K562 (cell line): Measurements from ENCODE around the gene APC2. TPM values are rescaled to one million over a fixed set of nuclear protein-coding genes. Genes with fewer than 3 reads are reported as not detected.
A peak's percentile ranks its signal among the peaks of the same experiment; 100 is the strongest.

Experiments used
- ARID3A ChIP-seq: IDR thresholded peaks from 2 replicates; pipeline ENCODE4 v1.6.1; 2012; ENCODE audit warnings: low read depth, low read length, improper control_type of control experiment, borderline replicate concordance
- BRD4 ChIP-seq: fragments of 200-600 bp; sonication (generic); IDR thresholded peaks from 2 replicates; pipeline ENCODE4 v1.6.1; 2017; ENCODE audit warnings: inconsistent platforms
- CBFA2T2 ChIP-seq: fragments of 450-650 bp; conservative IDR thresholded peaks from 2 replicates; pipeline ENCODE4 v1.6.1; 2017; ENCODE audit warnings: mild to moderate bottlenecking
- FOXJ2 ChIP-seq: fragments of 200-800 bp; sonication (Bioruptor generic); IDR thresholded peaks from 2 replicates; pipeline ENCODE4 v1.6.1; 2016; ENCODE audit warnings: missing genetic modification characterization, missing compliant biosample characterization
- FOXM1 ChIP-seq, 2 experiments: fragments of 450-650 bp in 1 of 2; sonication (generic) in 1 of 2; formaldehyde crosslinking in 1 of 2; IDR thresholded peaks; 2 replicates each; pipeline versions ENCODE4 v1.6.1 to v1.9.0; 2017 to 2022; ENCODE audit warnings: low read depth in 2 of 2, mild to moderate bottlenecking in 2 of 2, missing genetic modification reagents in 1 of 2, moderate library complexity in 1 of 2
- HDAC6 ChIP-seq: IDR thresholded peaks from 2 replicates; pipeline ENCODE4 v1.6.1; 2012; ENCODE audit warnings: low read depth, mild to moderate bottlenecking, control low read depth, inconsistent platforms, low read length, moderate library complexity
- HEY1 ChIP-seq: fragments of 250-450 bp; sonication (Bioruptor Pico); IDR thresholded peaks from 2 replicates; pipeline ENCODE4 v1.5.0; 2020; ENCODE audit warnings: mild to moderate bottlenecking, moderate library complexity, borderline replicate concordance
- IFI16 ChIP-seq: fragments of 250-450 bp; sonication (Bioruptor Pico); IDR thresholded peaks from 2 replicates; pipeline ENCODE4 v2.1.2; 2022; ENCODE audit warnings: mild to moderate bottlenecking, inconsistent platforms
- LEF1 ChIP-seq: fragments of 450-650 bp; IDR thresholded peaks from 2 replicates; pipeline ENCODE4 v1.6.1; 2016; ENCODE audit warnings: mild to moderate bottlenecking
- MNT ChIP-seq, 2 experiments: fragments of 450-650 bp; conservative IDR thresholded peaks; 2 replicates each; pipeline ENCODE4 v1.6.1; 2017; ENCODE audit warnings: mild to moderate bottlenecking in 2 of 2, moderate library complexity in 2 of 2
- OTX1 ChIP-seq: fragments of 450-650 bp; formaldehyde crosslinking; IDR thresholded peaks from 2 replicates; pipeline ENCODE4 v1.4.0; 2022; ENCODE audit warnings: mild to moderate bottlenecking
- PHTF2 ChIP-seq: fragments of 250-450 bp; sonication (Bioruptor Pico); IDR thresholded peaks from 2 replicates; pipeline ENCODE4 v1.5.0; 2021; ENCODE audit warnings: mild to moderate bottlenecking
- POLR2AphosphoS2 ChIP-seq: IDR thresholded peaks from 2 replicates; pipeline ENCODE4 v1.6.1; 2012; ENCODE audit warnings: low read length, improper control_type of control experiment
- ZNF3 ChIP-seq: fragments of 250-450 bp; sonication (Bioruptor Pico); IDR thresholded peaks from 2 replicates; pipeline ENCODE4 v1.5.0; 2021; ENCODE audit warnings: mild to moderate bottlenecking, moderate library complexity
- ZNF318 ChIP-seq, 2 experiments: fragments of 450-650 bp; IDR thresholded peaks; 2 replicates each; pipeline ENCODE4 v1.6.1; 2016; ENCODE audit warnings: mild to moderate bottlenecking in 2 of 2, borderline replicate concordance in 1 of 2, low read depth in 1 of 2, moderate library complexity in 1 of 2
- ZNF764 ChIP-seq: fragments of 250-450 bp; sonication (Bioruptor Pico); IDR thresholded peaks from 2 replicates; pipeline ENCODE4 v1.4.0; 2020; ENCODE audit warnings: low read depth, mild to moderate bottlenecking, moderate library complexity
- polyA plus RNA-seq, 8 experiments: library from polyadenylated mRNA; depleted of rRNA in 4 of 8; stranded (reverse) in 5 of 8; unstranded in 3 of 8; fragments of >200 nt; fragmentation: Nextera tagmentation in 2 of 8; fragmentation: Illumina TruSeq in 1 of 8; extraction: Ambion mirVana in 2 of 8; extraction: Trizol in 1 of 8; gene quantifications; 2 replicates each; pipeline versions ENCODE4 v1.2.1 to v1.2.3, GENCODE V29; 2011 to 2014; ENCODE audit warnings: inconsistent platforms in 1 of 8, missing spikeins in 1 of 8
- total RNA-seq, 7 experiments: library from RNA; depleted of rRNA in 6 of 7; stranded (reverse); fragments of >200 nt in 6 of 7; fragmentation: Illumina TruSeq in 2 of 7; extraction: Trizol in 2 of 7; gene quantifications; 2 replicates each; pipeline versions ENCODE4 v1.2.1 to v1.2.3, GENCODE V29; 2011 to 2021; ENCODE audit warnings: low replicate concordance in 1 of 7

The APC2 gene
- total and polyA plus RNA-seq, 9 of the 15 experiments (the other 6 are each of a cell fraction or from before 2014, with no cell fraction given) = 0.01 to 0.40 (median 0.05) TPM; not detected in 3

- no peak for TF ChIP-seq ZNF318 (IDR thresholded peaks at IDR 0.05; ENCODE audit: borderline replicate concordance in 1 of 2, low read depth in 1 of 2)
- no peak for TF ChIP-seq BRD4
- TF ChIP-seq OTX1 (CRISPR knock-in tag) = no peak
- TF ChIP-seq ZNF3 (CRISPR knock-in tag) = peak; percentile 96
- no peak for TF ChIP-seq FOXM1 (IDR thresholded peaks at IDR 0.05; ENCODE audit: low read depth)
- no peak for TF ChIP-seq FOXM1 (CRISPR knock-in tag; IDR thresholded peaks at IDR 0.05; ENCODE audit: low read depth)
- peak in 1 of 2 experiments; percentile 50; a peak in 2 of 4 replicates for TF ChIP-seq MNT (conservative IDR thresholded peaks at IDR 0.05)
- no peak for TF ChIP-seq HEY1 (CRISPR knock-in tag)
- TF ChIP-seq LEF1 = no peak
- TF ChIP-seq IFI16 (CRISPR knock-in tag) = no peak
- no peak for TF ChIP-seq FOXJ2 (tag)
- TF ChIP-seq ARID3A = no peak
- TF ChIP-seq PHTF2 (CRISPR knock-in tag) = no peak
- TF ChIP-seq CBFA2T2 = no peak
- TF ChIP-seq POLR2AphosphoS2 = no peak
- no peak for TF ChIP-seq ZNF764 (CRISPR knock-in tag)
- no peak for TF ChIP-seq HDAC6
These were observed 4.6 kb upstream of the APC2 start (continued) for GRCh38 chr19:1445185-1445931.
